Activated CD4-positive, alpha-beta T cell treated with anti-CD3 and anti-CD28 coated beads for 36 hours (primary cell): ENCODE data around the gene MAP6. TPM values are rescaled to one million over a fixed set of nuclear protein-coding genes. Genes with fewer than 3 reads are reported as not detected.

Source experiments
- ATAC-seq: fragments of 200-7000 bp; cut with Tn5 transposase; one replicate; pipeline ENCODE4 v1.10.0; 2021; ENCODE audit warnings: mild to moderate bottlenecking, moderate library complexity
- CTCF ChIA-PET: fragments of 350-600 bp; sonication (Branson Sonifier 250); formaldehyde crosslinking; loops from one replicate; lab custom pipeline; 2021; ENCODE audit warnings: antibody characterized with exemption; lab: Charles Lee
- POLR2A ChIA-PET: fragments of 350-600 bp; sonication (Branson Sonifier 250); formaldehyde crosslinking; loops from one replicate; lab custom pipeline; 2021; ENCODE audit warnings: antibody characterized with exemption, inconsistent platforms; lab: Charles Lee
- DNase-seq: peaks from one replicate; pipeline ENCODE4 v3.0.0-alpha.2; 2020
- H3K27ac Mint-ChIP-seq: one replicate; pipeline ENCODE4 v1.8.0; 2021; ENCODE audit warnings: mixed read lengths
- H3K27me3 Mint-ChIP-seq: one replicate; pipeline ENCODE4 v1.8.0; 2021; ENCODE audit warnings: mixed read lengths
- H3K36me3 Mint-ChIP-seq: one replicate; pipeline ENCODE4 v1.8.0; 2021; ENCODE audit warnings: low read depth, mixed read lengths
- H3K4me1 Mint-ChIP-seq: one replicate; pipeline ENCODE4 v1.8.0; 2021; ENCODE audit warnings: mixed read lengths
- H3K4me3 Mint-ChIP-seq: one replicate; pipeline ENCODE4 v1.8.0; 2021; ENCODE audit warnings: mild to moderate bottlenecking, moderate library complexity, mixed read lengths
- H3K9me3 Mint-ChIP-seq: one replicate; pipeline ENCODE4 v1.8.0; 2021; ENCODE audit warnings: low read depth, mixed read lengths
- intact Hi-C, 2 experiments: fragments of 100-400 bp; cut with DNase I in 1 of 2; cut with micrococcal nuclease in 1 of 2; formaldehyde crosslinking; loops; one replicate each; pipeline versions ENCODE4 v1.14.2 to v1.15.1; 2022 to 2024; cut with DNase I, micrococcal nuclease
- total RNA-seq, 2 experiments: library from RNA; stranded (reverse); gene quantifications; one replicate each; pipeline ENCODE4 v1.2.3, GENCODE V29; 2021

The MAP6 gene
- total RNA-seq, 2 experiments from 2014 or later: 0.05 TPM; not detected in 1

- peaks cover 11% of the 10 kb centered on the region for H3K4me1 Mint-ChIP-seq
- CTCF ChIA-PET: interaction anchor here (0.8 to 1.5 kb wide), 2 partner anchors 41 to 524 kb away, joined by 3 to 8 read pairs; no protein-coding TSS in a partner anchor
- H3K9me3 Mint-ChIP-seq: no peaks in the 10 kb centered on the region
- POLR2A ChIA-PET: no interaction called here
- ATAC-seq (no peak), DNase-seq (no peak)
- H3K27ac Mint-ChIP-seq: no peak overlapping the region
- no peaks in the 10 kb centered on the region for H3K36me3 Mint-ChIP-seq
- H3K4me3 Mint-ChIP-seq: no peak overlapping the region
- peaks cover 50% of the 10 kb centered on the region for H3K27me3 Mint-ChIP-seq
- intact Hi-C loops: no loop called here
Measured at GRCh38 chr11:75665126-75665525, 3.7 kb downstream of the MAP6 start.

- ATAC-seq: no peak
- Mint-ChIP-seq H3K4me1 (peaks cover 9% of the 10 kb centered on the region), H3K4me3 (no peak overlapping the region), H3K27me3 (peaks cover 47% of the 10 kb centered on the region), H3K9me3 (no peaks in the 10 kb centered on the region), H3K27ac (no peak overlapping the region), H3K36me3 (no peaks in the 10 kb centered on the region)
- CTCF ChIA-PET: interaction anchor here (0.8 to 1.0 kb wide), 2 partner anchors 42 to 524 kb away, joined by 3 to 4 read pairs; no protein-coding TSS in a partner anchor
- DNase-seq: no peak
- intact Hi-C loops: no loop called here
- POLR2A ChIA-PET: no interaction called here
Measured at GRCh38 chr11:75664389-75664788, 4.4 kb downstream of the MAP6 start.

GRCh38 chr11:75663808-75664207 lies 5.0 kb downstream of the MAP6 start:
- ChIA-PET CTCF (interaction anchor here (1.0 kb wide), 1 partner anchor 42 kb away, joined by 4 read pairs; no protein-coding TSS in a partner anchor), POLR2A (no interaction called here)
- Mint-ChIP-seq H3K4me3 (no peak overlapping the region), H3K27ac (no peak overlapping the region), H3K36me3 (no peaks in the 10 kb centered on the region), H3K9me3 (no peaks in the 10 kb centered on the region), H3K4me1 (peaks cover 7% of the 10 kb centered on the region), H3K27me3 (peaks cover 43% of the 10 kb centered on the region)
- intact Hi-C loops: no loop called here
- DNase-seq: no peak
- no peak for ATAC-seq

GRCh38 chr11:75659836-75660235 lies 9.0 kb downstream of the MAP6 start:
- Mint-ChIP-seq H3K36me3 (no peaks in the 10 kb centered on the region), H3K27me3 (peaks cover 33% of the 10 kb centered on the region), H3K4me1 (peaks cover 2% of the 10 kb centered on the region), H3K9me3 (no peaks in the 10 kb centered on the region), H3K27ac (no peak overlapping the region), H3K4me3 (no peak overlapping the region)
- DNase-seq (no peak), ATAC-seq (no peak)
- intact Hi-C loops: no loop called here
- ChIA-PET POLR2A (no interaction called here), CTCF (interaction anchor here (1.0 kb wide), 2 partner anchors 15 to 16 kb away, joined by 4 to 5 read pairs; no protein-coding TSS in a partner anchor)

GRCh38 chr11:75656044-75656727 lies 12.7 kb downstream of the MAP6 start:
- ChIA-PET POLR2A (no interaction called here), CTCF (no interaction called here)
- Mint-ChIP-seq H3K9me3 (no peaks in the 10 kb centered on the region), H3K4me3 (no peak overlapping the region), H3K4me1 (peaks cover 11% of the 10 kb centered on the region), H3K27me3 (peaks cover 25% of the 10 kb centered on the region), H3K27ac (no peak overlapping the region), H3K36me3 (no peaks in the 10 kb centered on the region)
- intact Hi-C loops: no loop called here
- DNase-seq (no peak), ATAC-seq (no peak)

- Mint-ChIP-seq H3K36me3 (no peaks in the 10 kb centered on the region), H3K4me3 (no peak overlapping the region), H3K4me1 (peaks cover 11% of the 10 kb centered on the region), H3K27me3 (peaks cover 25% of the 10 kb centered on the region), H3K27ac (no peak overlapping the region), H3K9me3 (no peaks in the 10 kb centered on the region)
- POLR2A ChIA-PET: no interaction called here
- DNase-seq: no peak
- CTCF ChIA-PET: no interaction called here
- ATAC-seq: no peak
- intact Hi-C loops: no loop called here
Measured at GRCh38 chr11:75655605-75656004, 13.2 kb downstream of the MAP6 start.

GRCh38 chr11:75654314-75654713 lies 14.5 kb downstream of the MAP6 start:
- Mint-ChIP-seq H3K27me3 (peaks cover 18% of the 10 kb centered on the region), H3K4me3 (no peak overlapping the region), H3K27ac (no peak overlapping the region), H3K36me3 (no peaks in the 10 kb centered on the region), H3K4me1 (peaks cover 11% of the 10 kb centered on the region), H3K9me3 (no peaks in the 10 kb centered on the region)
- intact Hi-C loops: no loop called here
- ChIA-PET POLR2A (no interaction called here), CTCF (interaction anchor here (0.8 kb wide), 1 partner anchor 69 kb away, joined by 5 read pairs; no protein-coding TSS in a partner anchor)
- peak; percentile 99 for ATAC-seq
- peak; percentile 41 for DNase-seq

- POLR2A ChIA-PET: no interaction called here
- no peaks in the 10 kb centered on the region for H3K9me3 Mint-ChIP-seq
- CTCF ChIA-PET: no interaction called here
- H3K27ac Mint-ChIP-seq: no peak overlapping the region
- no peak for DNase-seq
- peaks cover 11% of the 10 kb centered on the region for H3K4me1 Mint-ChIP-seq
- H3K27me3 Mint-ChIP-seq: peaks cover 14% of the 10 kb centered on the region
- ATAC-seq: no peak
- intact Hi-C loops: no loop called here
- H3K4me3 Mint-ChIP-seq: no peak overlapping the region
- no peaks in the 10 kb centered on the region for H3K36me3 Mint-ChIP-seq
Measured at GRCh38 chr11:75653532-75653931, 15.3 kb downstream of the MAP6 start.

GRCh38 chr11:75652936-75653335 lies 15.9 kb downstream of the MAP6 start:
- Mint-ChIP-seq H3K9me3 (no peaks in the 10 kb centered on the region), H3K27ac (no peak overlapping the region), H3K4me3 (no peak overlapping the region), H3K36me3 (no peaks in the 10 kb centered on the region), H3K27me3 (peaks cover 9% of the 10 kb centered on the region), H3K4me1 (peaks cover 11% of the 10 kb centered on the region)
- CTCF ChIA-PET: interaction anchor here (0.7 kb wide), 1 partner anchor 64 kb away, joined by 3 read pairs; no protein-coding TSS in a partner anchor
- DNase-seq (no peak), ATAC-seq (no peak)
- POLR2A ChIA-PET: no interaction called here
- intact Hi-C loops: no loop called here

- Mint-ChIP-seq H3K36me3 (no peaks in the 10 kb centered on the region), H3K27me3 (peaks cover 3% of the 10 kb centered on the region), H3K4me1 (peaks cover 11% of the 10 kb centered on the region), H3K27ac (no peak overlapping the region), H3K4me3 (no peak overlapping the region), H3K9me3 (no peaks in the 10 kb centered on the region)
- intact Hi-C loops: no loop called here
- ChIA-PET POLR2A (no interaction called here), CTCF (interaction anchor here (0.6 kb wide), 1 partner anchor 20 kb away, joined by 3 read pairs; no protein-coding TSS in a partner anchor)
- no peak for ATAC-seq
- DNase-seq: no peak
Measured at GRCh38 chr11:75651218-75651617, 17.6 kb downstream of the MAP6 start.

GRCh38 chr11:75650167-75650723 lies 18.6 kb downstream of the MAP6 start:
- ChIA-PET POLR2A (no interaction called here), CTCF (no interaction called here)
- H3K4me1 Mint-ChIP-seq: peaks cover 11% of the 10 kb centered on the region
- H3K27me3 Mint-ChIP-seq: peaks cover 5% of the 10 kb centered on the region
- intact Hi-C loops: no loop called here
- H3K9me3 Mint-ChIP-seq: no peaks in the 10 kb centered on the region
- no peak overlapping the region for H3K27ac Mint-ChIP-seq
- ATAC-seq (no peak), DNase-seq (no peak)
- no peaks in the 10 kb centered on the region for H3K36me3 Mint-ChIP-seq
- no peak overlapping the region for H3K4me3 Mint-ChIP-seq

- ChIA-PET CTCF (interaction anchor here (0.9 to 1.0 kb wide), 2 partner anchors 17 to 25 kb away, joined by 3 to 4 read pairs; no protein-coding TSS in a partner anchor), POLR2A (no interaction called here)
- H3K4me1 Mint-ChIP-seq: no peaks in the 10 kb centered on the region
- H3K27ac Mint-ChIP-seq: no peak overlapping the region
- DNase-seq: no peak
- no peak for ATAC-seq
- no peaks in the 10 kb centered on the region for H3K36me3 Mint-ChIP-seq
- intact Hi-C loops: no loop called here
- H3K4me3 Mint-ChIP-seq: no peak overlapping the region
- H3K27me3 Mint-ChIP-seq: peaks cover 5% of the 10 kb centered on the region
- no peaks in the 10 kb centered on the region for H3K9me3 Mint-ChIP-seq
Measured at GRCh38 chr11:75644946-75645345, 23.9 kb downstream of the MAP6 start.
